ENCODE results near the gene PLXNB3.

The PLXNB3 gene

DNA sequence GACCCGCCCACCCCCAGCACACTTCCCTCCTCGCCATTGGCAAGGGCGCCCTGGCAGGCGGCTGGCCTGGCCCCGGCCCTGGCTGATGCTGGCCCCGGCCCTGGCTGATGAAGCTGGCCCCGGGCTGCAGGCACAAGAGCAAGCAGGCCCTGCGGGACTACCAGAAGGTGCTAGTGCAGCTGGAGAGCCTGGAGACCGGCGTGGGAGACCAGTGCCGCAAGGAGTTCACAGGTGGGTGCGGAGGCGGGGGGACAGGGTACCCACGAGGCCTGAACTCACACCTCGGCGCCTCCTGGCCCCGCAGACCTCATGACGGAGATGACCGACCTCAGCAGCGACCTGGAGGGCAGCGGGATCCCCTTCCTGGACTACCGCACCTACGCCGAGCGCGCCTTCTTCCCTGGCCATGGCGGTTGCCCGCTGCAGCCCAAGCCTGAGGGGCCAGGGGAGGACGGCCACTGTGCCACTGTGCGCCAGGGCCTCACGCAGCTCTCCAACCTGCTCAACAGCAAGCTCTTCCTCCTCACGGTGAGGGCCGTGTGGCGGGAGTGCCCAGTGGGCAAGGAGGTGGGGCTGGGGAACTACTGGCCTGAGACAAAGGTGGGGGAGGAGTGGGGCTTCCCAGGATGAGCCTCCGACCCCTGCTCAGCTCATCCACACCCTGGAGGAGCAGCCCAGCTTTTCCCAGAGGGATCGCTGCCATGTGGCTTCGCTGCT lies 10.7 kb downstream of the PLXNB3 start:
- DNase-seq, result no peak

DNA sequence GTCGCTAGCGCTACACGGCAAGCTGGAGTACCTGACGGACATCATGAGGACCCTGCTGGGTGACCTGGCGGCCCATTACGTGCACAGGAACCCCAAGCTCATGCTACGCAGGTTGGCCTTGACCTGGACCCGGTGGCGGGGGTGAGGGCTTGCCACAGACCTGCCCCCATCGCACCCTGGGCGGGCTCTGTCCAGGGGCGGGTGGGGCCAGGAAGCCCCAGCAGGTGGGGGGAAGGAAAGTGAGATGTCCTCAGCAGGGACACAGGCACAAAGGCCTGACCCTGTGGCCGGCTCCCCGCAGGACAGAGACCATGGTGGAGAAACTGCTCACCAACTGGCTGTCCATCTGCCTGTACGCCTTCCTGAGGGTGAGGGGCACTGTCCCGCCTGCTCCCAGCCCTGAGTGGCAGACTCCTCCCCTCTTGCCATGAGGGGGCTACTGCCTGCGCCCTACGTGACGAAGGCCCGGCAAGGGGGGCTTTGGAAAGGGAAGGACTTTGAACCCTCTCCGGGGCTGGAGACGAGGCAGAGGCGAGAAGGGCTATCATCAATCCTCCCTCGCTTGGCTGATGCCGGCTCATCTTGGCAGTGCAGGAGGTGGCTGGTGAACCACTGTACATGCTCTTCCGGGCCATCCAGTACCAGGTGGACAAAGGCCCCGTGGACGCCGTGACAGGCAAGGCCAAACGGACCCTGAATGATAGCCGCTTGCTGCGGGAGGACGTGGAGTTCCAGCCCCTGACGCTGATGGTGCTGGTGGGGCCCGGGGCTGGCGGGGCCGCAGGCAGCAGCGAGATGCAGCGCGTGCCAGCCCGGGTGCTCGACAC lies 11.5 kb downstream of the PLXNB3 start:
- DNase-seq, result no peak

DNA sequence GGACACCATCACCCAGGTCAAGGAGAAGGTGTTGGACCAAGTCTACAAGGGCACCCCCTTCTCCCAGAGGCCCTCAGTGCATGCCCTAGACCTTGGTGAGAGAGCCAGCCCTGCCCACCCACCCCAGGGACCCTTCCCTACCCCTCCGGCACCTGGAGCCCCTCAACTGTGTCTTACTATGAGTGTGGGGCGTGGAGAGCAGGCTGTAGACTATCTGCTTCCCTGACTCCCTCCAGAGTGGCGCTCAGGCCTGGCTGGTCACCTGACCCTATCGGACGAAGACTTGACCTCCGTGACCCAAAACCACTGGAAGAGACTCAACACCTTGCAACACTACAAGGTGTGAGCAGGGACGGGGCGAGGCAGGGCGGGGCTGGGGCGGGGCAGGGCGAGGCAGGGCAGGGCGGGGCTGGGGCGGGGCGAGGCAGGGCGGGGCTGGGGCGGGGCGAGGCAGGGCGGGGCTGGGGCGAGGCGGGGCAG lies 12.1 kb downstream of the PLXNB3 start:
- DNase-seq, result no peak

DNA sequence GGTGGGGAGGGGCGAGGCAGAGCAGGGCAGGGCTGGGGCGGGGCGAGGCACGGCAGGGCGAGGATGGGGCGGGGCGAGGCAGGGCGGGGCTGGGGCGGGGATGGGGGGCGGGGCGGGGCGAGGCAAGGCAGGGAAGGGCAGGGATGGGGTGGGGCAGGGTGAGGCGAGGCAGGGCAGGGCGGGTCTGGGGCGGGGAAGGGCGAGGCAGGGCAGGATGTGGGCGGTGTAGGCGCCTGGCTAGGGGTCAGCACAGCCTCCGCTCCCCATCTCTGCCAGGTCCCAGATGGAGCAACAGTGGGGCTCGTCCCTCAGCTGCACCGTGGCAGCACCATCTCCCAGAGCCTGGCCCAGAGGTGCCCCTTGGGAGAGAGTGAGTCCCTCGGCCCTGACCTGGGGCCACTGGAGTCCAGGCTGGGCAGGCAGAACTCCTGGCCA lies 12.6 kb downstream of the PLXNB3 start:
- DNase-seq, result no peak

DNA sequence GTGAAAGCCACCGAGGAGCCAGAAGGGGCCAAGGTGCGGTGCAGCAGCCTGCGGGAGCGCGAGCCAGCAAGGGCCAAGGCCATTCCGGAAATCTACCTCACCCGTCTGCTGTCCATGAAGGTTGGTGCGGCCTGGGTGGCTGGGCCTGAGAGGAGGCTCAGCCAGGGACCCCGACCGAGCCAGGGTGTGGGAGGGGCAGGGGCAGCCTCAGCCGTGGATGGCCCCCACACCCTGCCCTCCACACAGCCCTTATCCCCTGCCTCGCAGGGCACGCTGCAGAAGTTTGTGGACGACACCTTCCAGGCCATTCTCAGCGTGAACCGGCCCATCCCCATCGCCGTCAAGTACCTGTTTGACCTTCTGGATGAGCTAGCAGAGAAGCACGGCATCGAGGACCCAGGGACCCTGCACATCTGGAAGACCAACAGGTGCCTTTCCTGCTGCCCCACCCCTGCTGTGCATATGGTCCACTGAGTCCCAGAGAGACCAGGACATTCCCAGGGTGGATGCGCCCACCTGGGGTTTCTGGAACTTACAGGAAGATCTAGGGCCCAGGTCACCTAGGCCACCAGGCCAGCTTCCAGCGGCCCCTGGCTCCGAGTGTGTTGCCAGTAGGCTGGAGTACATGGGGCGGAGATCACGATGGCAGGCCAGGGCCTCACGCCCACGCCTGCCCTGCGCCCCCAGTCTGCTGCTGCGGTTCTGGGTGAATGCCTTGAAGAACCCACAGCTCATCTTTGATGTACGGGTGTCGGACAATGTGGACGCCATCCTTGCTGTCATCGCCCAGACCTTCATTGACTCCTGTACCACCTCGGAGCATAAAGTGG lies 13.4 kb downstream of the PLXNB3 start:
- no peak for DNase-seq

DNA sequence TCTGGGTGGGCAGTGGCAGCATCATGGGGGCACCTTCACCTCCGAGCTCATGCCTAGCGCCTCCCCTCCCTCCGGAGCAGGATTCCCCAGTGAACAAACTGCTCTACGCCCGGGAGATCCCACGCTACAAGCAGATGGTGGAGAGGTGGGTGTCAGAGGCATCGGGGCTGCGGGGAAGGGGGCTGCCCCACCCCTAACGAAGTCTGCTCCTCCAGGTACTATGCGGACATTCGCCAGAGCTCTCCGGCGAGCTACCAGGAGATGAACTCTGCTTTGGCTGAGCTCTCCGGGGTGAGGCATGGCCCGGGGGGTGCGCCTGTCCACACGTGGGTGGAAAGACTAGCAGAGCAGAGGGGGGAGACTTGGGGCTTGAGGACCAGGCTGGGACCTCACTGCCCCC lies 14.1 kb downstream of the PLXNB3 start:
- no peak for DNase-seq

DNA sequence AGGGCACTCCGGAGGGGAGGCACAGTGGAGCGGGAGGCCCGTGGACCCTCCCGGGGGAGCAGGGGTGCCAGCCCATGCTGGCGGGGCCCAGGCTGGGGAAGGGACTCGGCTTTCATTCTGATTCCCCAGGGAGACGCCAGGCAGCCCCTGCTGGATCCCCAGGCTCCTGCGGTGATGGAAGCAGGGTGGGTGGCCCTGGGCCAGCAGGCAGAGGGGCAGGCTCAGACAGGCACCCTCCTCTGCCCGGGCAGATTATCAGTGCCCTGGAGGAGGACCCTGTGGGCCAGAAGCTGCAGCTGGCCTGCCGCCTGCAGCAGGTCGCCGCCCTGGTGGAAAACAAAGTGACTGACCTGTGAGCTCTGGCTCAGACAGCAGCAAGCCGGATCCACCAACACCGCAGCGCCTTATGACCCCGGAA lies 14.6 kb downstream of the PLXNB3 start:
- DNase-seq, result peak; percentile 32

DNA sequence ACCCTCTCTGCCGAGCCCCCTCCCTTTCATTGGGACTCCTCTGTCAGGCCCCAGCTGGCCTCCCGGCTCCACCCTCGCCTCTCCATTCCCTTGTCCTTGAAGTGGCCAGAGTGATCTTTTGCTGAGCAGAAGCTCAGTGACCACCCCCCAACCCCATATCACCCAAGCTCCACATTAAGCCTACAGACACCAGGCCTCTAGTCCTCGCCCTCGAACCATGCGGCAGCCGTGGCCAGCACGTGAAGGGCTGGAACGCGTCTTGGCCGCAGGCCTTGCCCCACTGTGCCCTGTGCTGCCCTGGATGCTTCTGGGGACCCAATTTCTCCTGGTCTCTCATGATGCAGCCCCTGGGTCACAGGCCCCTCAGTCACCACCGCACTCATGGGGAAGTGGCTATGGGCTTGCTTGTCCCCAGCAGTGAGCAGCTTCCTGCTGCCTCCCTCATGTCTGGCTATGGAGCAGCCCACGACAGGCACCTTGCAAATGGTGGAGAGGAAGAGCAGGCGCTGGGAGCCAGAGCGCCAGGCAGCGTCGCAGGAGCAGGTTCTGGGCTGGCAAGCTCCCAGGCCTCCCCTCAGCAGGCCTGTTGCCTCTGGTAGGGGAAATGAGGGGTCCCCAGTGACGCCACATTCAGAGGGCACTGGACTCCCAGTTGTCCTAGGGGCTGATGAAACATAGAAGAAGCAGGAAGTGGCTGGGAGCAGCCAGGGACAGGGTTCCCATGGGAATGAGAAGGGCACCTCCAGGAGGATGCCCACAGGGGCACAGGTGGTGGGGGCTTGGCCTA lies 16.0 kb downstream of the PLXNB3 start:
- DNase-seq, result no peak

DNA sequence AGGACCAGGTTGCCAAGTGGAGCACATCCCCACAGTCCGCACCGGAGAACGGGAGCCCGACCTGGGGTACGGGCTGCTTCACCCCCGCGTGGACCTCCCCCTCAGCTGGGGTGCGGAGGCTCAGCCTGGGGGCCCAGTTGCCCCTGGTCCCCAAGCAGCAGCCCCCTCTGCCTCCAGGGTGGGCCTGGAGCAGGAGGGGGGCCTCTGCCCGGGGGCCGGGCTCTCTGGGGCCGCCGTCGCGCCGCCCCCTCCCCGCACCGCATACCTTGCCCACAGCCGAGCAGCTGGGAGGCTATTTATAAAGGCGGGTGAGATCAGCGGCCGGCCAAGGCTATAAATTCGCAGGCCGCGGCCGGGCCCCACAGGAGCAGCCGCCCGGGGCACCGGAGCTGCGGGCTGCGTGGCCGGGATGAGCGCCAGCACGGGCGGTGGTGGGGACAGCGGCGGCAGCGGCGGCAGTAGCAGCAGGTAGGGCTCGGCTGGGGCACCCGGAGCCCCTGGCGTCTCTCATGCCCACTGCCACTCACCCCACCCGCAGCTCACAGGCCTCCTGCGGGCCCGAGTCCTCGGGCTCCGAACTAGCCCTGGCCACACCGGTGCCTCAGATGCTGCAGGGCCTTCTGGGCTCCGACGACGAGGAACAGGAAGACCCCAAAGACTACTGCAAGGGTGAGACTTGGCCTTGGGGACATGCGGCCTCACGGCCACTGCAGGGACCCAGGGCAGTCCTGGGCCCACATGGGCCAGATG lies 16.8 kb downstream of the PLXNB3 start, which contains the start of gene SRPK3:
Gene SRPK3, plus strand, starts transcription at position 364 of the 750 bp plus-strand sequence. Its CDS starts 46 bp downstream, at position 410.
- no peak for DNase-seq

DNA sequence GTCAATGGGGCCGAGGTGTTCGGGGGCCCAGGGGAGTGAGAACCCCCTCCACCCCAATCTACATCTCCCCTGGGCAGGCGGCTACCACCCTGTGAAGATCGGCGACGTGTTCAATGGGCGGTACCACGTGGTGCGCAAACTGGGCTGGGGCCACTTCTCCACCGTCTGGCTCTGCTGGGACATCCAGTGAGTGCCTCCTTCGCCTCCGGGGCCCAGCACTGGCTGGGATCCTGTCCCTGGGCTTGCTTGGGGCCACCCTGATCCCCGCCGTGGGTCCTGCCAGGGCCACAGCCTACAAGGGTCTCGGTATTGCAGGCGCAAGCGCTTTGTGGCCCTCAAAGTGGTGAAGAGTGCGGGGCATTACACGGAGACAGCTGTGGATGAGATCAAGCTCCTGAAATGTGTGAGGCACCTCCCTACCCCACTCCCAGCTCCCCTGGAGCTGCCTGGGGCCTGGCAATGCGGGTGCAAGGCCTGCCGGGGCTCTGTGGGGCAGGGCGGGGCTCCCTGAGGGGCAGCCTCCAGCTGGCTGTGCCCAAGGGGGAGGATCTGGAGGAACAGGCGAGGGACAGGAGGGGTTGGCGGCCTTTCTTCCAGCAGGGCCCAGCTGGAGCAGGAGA lies 17.5 kb downstream of the PLXNB3 start:
- DNase-seq, result no peak

DNA sequence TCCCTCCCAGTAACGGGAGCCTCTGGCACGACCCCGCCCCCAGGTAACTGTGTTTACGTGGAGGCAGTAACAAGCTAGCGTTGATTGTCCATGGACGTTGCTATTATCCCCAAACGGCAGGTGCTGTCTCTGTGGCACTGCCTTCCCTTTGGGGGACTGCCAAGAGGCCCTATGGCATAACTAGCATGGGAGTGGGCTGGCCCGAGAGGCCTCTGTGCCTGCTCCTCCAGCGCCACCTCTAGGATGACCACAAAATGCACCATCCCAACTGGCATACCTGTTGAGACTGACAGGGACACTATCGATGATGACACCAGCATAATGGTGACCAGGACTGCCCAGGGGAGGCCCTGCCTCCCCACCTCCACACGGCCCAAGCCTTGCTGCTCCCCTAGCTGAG lies 18.3 kb downstream of the PLXNB3 start:
- no peak for DNase-seq

DNA sequence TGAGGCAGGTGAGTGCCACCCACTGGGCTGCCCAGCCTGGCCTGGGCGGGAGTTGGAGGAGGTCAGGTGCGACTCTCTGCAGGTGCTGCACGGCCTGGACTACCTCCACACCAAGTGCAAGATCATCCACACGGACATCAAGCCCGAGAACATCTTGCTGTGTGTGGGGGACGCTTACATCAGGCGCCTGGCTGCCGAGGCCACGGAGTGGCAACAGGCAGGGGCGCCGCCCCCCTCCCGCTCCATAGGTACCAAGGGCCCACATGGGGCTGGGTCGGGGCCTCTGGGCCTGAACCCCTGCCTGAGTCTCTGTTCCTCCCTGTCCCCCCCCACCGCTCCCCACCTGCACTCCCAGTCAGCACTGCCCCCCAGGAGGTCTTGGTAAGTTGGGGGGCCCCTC lies 18.8 kb downstream of the PLXNB3 start:
- no peak for DNase-seq

DNA sequence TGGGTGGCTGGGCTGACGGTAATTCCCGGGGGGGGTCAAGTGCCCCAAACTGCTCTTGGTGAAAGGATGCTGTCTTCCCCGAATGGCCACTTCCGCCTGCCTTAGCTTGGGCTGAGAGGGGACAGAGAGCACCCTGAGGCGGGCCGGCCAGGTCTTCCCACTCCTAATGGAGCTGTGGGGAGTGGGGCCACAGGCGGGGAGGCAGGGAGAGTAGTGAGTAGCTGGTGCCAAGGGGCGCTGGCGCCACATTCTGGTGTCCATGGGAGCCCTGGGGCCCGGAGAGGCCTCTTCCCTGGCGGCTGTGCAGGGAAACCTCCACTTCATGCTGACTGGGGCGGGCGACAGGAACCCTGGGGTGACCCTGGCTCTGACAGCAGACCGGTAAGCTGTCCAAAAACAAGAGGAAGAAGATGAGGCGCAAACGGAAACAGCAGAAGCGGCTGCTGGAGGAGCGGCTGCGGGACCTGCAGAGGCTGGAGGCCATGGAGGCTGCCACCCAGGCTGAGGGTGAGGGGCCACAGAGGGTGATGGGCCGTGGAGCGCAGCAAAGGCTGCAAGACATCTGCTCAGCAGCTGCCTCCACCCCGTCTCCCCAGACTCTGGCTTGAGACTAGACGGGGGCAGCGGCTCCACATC lies 19.4 kb downstream of the PLXNB3 start:
- no peak for DNase-seq

DNA sequence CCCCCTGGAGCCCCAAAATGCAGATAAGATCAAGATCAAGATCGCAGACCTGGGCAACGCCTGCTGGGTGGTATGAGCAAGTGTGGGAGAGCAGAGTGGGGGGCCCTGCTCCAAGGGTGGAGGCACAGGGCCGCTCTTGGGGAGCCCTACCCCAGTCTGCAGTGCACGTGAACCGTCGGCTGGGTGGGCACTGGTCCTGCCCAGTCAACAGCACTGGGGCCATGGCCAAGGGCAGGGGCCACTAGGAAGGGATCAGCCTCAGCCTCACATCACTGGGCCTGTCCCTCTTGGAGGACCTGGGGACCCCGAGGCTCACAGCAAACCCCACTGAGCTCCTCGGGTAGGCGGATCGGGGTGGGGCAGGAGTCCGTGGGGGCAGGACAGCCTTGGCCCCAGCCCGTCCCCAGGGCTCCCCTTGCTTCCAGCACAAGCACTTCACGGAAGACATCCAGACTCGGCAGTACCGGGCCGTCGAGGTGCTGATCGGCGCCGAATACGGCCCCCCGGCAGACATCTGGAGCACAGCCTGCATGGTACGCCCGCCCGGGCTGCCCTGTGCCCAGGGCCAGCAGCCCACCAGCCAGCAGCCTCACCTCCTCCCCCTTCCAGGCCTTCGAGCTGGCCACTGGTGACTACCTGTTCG lies 20.4 kb downstream of the PLXNB3 start:
- no peak for DNase-seq

DNA sequence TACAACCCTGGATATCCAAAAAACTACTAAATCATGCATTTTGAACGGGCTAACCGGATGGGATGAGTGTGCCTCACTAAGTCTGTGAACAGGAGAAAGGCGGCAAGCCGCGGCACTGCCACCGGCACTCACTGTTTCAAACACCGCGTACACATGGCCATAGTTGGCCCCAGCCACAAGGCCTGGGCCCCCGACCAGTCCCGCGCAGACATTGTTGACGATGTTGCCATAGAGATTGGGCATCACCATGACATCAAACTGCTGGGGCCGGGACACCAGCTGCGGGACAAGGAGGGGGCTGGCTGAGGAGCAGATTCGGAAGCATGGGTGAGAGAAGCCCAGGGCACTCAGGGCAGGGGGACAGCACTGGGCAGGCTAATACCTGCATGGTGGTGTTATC lies 22.6 kb downstream of the PLXNB3 start:
- no peak for DNase-seq

DNA sequence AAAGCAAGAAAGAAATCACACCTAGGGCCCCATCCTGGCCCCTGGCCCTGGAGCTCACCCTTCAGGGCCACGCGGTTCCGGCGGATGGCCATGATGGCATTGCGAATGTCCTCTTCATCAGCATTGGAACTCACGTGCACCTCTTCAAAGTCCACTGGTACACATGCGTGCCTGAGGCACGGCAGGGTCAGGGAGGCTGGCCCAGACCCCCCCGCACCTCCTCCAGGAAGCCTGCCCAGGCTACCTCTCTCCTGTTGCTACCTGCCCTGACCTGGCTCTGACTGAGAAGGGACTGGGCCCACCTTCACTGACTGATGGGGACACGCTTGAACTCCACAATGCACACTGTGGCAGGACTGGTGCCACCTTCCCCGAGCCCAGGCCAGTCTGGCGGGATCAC lies 25.6 kb downstream of the PLXNB3 start:
- DNase-seq, result no peak

DNA sequence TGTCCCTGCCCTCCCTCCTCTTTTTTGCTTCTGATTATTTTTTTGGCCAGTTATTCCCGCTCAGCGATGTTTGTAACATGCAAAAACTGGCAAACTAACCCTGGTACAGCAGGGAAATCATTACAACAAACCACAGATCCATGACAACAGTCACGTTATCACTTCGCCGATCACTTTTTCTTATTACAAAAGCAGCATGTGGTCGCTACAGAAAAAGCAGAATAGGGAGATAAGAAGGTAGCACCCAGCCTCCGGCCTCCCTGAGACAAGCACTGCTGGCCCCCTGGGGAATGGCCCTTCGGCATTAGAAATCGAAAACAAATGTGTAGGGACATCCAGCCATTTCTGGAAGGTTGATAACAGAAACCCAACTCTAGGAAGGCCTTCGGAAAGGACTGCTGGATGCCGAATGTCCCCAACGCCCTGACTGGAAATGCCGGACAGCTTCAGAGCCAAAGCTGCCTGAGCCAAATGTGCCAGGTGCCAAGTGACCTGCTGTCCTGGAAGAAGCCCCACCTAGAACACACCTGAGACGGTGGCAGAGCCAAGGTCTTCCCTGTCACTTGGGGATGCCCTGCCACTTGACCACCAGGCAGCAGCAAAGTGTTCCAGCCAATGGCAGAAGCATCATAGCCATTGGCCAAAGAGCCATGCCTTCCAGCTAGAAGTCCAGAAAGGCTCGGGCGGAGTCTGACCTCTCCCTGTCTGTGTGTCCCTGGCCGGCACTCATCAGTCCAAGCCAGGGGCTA lies 27.2 kb downstream of the PLXNB3 start:
- DNase-seq, result no peak

DNA sequence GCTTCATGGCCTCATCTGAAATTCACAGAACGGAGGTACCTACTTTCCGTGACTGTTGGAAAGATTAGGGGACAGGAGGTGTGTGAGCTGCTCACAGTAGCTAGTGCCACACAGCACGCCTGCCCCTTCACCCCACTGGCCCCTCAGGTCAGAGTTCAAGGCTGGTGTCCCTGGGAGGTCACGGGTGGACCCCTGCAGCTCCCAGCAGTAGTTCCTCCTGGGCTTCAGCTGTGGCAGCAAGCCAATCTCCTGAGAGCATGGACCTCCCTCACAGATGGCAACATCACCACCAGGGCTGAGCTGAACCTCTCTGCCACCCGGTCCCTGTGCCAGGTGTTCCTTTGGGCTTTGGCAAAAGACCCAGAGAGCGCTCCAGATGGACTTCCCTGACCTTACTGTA lies 28.3 kb downstream of the PLXNB3 start:
- no peak for DNase-seq

DNA sequence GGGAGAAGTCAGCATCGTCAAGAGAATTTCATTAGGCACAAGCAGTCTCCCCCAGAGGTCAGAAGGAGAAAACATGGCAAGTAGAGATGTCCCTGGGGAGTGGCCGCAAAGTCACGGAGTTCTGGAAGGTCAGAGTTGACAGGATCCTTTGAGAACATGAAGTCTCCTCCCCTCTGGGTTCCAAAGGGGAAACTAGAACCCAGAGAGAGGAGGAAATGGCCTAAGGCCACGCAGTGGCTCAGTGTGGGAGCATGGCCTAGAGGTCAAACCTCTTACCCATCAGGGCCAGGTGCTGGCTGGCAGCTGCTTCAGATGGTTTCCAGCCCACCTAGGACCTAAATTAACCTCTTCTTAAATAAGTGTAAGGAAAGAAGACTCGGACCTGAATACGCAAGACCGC lies 29.2 kb downstream of the PLXNB3 start:
- DNase-seq, result no peak
